GM20000 (cell line): ENCODE measurements around the gene ZNF37A.
"Not testable (repeated sequence)": the region's sequence is repeated elsewhere in the genome, so short reads cannot be mapped to it uniquely, and the experiment has no call there.

Experiments used
- DNase-seq: peaks from one replicate; pipeline ENCODE4 v3.0.0; 2012; ENCODE audit warnings: low spot score
- TF ChIP-seq, protein P1 (sequence below): IDR thresholded peaks from 2 replicates; pipeline ENCODE4 v1.5.1; 2012; ENCODE audit warnings: mild to moderate bottlenecking, control low read depth; ENCODE audit errors: extremely low read depth, missing control alignments

The ZNF37A gene

GRCh38 chr10:38118072-38118807 is 24.1 kb downstream of the ZNF37A start:
- TF ChIP-seq, protein P1, sequence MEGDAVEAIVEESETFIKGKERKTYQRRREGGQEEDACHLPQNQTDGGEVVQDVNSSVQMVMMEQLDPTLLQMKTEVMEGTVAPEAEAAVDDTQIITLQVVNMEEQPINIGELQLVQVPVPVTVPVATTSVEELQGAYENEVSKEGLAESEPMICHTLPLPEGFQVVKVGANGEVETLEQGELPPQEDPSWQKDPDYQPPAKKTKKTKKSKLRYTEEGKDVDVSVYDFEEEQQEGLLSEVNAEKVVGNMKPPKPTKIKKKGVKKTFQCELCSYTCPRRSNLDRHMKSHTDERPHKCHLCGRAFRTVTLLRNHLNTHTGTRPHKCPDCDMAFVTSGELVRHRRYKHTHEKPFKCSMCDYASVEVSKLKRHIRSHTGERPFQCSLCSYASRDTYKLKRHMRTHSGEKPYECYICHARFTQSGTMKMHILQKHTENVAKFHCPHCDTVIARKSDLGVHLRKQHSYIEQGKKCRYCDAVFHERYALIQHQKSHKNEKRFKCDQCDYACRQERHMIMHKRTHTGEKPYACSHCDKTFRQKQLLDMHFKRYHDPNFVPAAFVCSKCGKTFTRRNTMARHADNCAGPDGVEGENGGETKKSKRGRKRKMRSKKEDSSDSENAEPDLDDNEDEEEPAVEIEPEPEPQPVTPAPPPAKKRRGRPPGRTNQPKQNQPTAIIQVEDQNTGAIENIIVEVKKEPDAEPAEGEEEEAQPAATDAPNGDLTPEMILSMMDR = no peak
- no peak for DNase-seq

DNA sequence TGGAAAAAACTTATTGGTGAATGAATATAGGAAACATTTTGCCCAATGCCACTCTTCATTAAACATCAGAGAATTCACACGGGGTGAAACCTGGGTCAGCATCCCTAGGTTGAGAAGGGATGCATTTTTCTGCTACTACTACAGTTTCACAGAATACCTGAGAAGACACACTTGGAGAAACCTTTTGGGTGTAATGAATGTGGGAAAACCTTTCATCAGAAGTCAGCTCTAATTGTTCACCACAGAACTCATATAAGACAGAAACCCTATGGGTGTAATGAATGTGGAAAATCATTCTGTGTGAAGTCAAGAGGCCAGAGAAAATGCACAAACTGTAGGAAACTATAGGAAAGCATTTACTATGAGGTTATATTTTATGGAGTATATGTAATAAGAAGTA is 24.9 kb downstream of the ZNF37A start:
- no peak for DNase-seq
- TF ChIP-seq, protein P1 = no peak

DNA sequence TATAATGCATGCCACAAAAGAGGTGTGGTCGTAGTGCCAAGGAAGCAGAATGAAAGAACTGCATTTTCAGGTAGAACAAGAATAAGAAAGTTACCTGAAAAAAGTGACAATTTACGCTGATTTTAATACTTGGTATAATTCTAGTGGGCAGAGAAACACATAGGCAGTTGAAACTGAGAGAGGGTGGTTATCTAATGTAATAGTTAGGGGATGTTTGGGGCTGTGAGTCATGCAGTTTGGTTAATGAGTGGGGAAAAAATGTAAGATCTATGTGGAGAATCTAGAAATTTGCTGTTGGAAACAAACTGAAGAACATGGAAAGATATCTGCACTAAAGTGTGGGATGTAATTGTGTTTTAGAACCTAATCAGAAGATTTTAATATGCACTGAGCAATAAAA is 33.7 kb downstream of the ZNF37A start:
- TF ChIP-seq, protein P1 = no peak
- no peak for DNase-seq

GRCh38 chr10:38143587-38143986 is 49.5 kb downstream of the ZNF37A start:
- DNase-seq = no peak
- TF ChIP-seq, protein P1 = no peak

DNA sequence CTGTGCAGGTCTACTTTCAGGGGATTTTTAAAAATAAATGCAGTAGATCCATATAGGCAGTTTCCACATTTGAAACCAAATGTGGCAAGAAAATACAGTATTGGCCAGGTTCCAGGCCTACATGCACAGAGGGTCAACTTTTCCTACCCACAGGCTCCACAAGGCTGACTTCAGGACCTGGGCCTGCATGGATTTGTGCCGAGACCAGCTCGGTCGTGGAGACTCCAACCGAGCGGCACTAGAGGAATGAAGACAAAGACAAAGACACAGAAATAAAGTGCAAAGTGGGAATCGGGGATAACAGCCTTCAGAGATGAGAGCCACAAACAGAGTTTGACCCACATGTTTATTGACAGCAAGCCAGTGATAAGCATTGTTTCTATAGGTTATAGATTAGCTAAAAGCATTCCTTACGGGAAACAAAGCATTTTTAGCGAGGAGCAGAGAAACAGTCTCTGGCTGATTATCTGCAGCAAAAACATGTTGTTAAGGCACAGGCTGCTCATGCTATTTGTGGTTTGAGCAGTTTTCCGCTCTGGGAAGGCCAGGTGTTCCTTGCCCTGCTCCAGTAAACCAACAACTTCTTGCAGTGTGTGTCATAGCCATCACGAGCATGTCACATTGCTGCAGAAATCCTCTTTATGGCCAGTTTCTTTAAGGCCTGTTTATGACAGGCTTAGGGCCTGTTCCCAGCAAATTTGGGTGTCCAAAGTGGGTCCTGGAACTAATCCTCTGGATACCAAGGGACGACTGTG is 52.6 kb downstream of the ZNF37A start:
- TF ChIP-seq, protein P1 = no peak
- no peak for DNase-seq

GRCh38 chr10:38147686-38148085 is 53.5 kb downstream of the ZNF37A start:
- TF ChIP-seq, protein P1 = no peak
- DNase-seq = no peak

GRCh38 chr10:38150891-38151463 is 56.8 kb downstream of the ZNF37A start:
- DNase-seq = not testable (repeated sequence)
